Measurements from ENCODE around the gene HMGCLL1. TPM values are rescaled to one million over a fixed set of nuclear protein-coding genes. Genes with fewer than 3 reads are reported as not detected.
A peak's percentile ranks its signal among the peaks of the same experiment; 100 is the strongest.

HMGCLL1 gene
- total RNA-seq, 1 experiment from 2014 or later = 0.39 TPM

DNA sequence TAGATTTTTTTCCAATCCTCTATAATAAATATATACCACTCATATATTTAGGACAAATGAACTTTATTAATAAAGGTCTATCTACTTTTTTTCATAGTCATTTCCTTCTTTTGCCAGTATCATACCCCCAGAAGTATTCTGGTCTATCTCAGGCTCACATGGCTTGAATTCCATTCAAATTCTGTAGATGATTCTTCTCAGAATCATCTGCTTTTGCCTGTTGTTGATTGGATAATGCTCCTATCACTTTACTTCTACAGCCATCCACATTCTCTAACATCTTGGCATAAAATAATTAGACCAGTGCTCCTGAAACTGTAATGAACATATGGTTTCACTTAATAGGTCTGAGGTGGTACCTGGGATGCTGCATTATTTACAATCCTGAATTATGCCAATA, 130.5 kb downstream of the HMGCLL1 start:
- H3K4me2 ChIP-seq = no peak overlapping the region
- H3F3A ChIP-seq (ENCODE audit: insufficient read depth, low read depth) = no peaks in the 10 kb centered on the region
- no peaks in the 10 kb centered on the region for H3K36me3 ChIP-seq (ENCODE audit: low read depth)
- H3K9me2 ChIP-seq (ENCODE audit: insufficient read depth) = no peaks in the 10 kb centered on the region
- no peaks in the 10 kb centered on the region for H3K79me2 ChIP-seq (ENCODE audit: low read depth)
- no peak overlapping the region for H3K27ac ChIP-seq
- no TSS peak for BruUV-seq (replicated peaks)
- no peak for DNase-seq
- H3K4me1 ChIP-seq (replicated peaks; ENCODE audit: insufficient read depth) = no peaks in the 10 kb centered on the region
- no peak overlapping the region for H3K4me3 ChIP-seq
- H3K9me3 ChIP-seq (ENCODE audit: insufficient read depth, low read depth) = no peaks in the 10 kb centered on the region
- H4K20me1 ChIP-seq (ENCODE audit: insufficient read depth) = no peaks in the 10 kb centered on the region
- H3K27me3 ChIP-seq (ENCODE audit: insufficient read depth, low read depth) = no peaks in the 10 kb centered on the region
- H2AFZ ChIP-seq = no peak overlapping the region
- intact Hi-C loops (cut with micrococcal nuclease; ENCODE audit: unreplicated experiment) = loop anchor here (5.0 kb wide), 1 partner anchor 171 kb away; no protein-coding TSS in a partner anchor
- CTCF ChIA-PET = no interaction called here
- TF ChIP-seq EZH2 (IDR thresholded peaks at IDR 0.05; ENCODE audit: low read depth) = no peak
- TF ChIP-seq, protein P1, sequence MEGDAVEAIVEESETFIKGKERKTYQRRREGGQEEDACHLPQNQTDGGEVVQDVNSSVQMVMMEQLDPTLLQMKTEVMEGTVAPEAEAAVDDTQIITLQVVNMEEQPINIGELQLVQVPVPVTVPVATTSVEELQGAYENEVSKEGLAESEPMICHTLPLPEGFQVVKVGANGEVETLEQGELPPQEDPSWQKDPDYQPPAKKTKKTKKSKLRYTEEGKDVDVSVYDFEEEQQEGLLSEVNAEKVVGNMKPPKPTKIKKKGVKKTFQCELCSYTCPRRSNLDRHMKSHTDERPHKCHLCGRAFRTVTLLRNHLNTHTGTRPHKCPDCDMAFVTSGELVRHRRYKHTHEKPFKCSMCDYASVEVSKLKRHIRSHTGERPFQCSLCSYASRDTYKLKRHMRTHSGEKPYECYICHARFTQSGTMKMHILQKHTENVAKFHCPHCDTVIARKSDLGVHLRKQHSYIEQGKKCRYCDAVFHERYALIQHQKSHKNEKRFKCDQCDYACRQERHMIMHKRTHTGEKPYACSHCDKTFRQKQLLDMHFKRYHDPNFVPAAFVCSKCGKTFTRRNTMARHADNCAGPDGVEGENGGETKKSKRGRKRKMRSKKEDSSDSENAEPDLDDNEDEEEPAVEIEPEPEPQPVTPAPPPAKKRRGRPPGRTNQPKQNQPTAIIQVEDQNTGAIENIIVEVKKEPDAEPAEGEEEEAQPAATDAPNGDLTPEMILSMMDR (conservative IDR thresholded peaks at IDR 0.05) = no peak
- POLR2A ChIA-PET (ENCODE audit: unreplicated experiment) = no interaction called here

DNA sequence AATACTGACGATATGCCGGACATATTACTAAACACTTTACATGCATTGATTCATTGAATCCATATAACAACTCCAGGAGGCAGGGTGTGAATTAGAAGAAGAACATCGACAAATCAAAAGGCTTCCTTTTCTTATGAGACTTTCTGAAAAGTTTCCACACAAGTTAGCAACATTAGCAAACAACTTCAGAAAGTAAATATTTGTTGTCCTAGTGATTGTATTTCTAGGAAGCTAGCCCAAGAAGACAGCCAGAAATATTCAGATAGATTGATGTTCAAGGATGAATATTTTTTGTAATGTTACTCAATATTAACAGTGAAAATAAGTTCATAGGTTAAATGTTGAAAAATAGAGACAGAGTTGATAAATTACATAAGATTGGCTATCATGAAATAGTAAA, 131.1 kb downstream of the HMGCLL1 start:
- no peak overlapping the region for H3K4me2 ChIP-seq
- ChIA-PET CTCF (no interaction called here), POLR2A (ENCODE audit: unreplicated experiment) (no interaction called here)
- no peaks in the 10 kb centered on the region for H3F3A ChIP-seq (ENCODE audit: insufficient read depth, low read depth)
- no peaks in the 10 kb centered on the region for H3K9me3 ChIP-seq (ENCODE audit: insufficient read depth, low read depth)
- no peaks in the 10 kb centered on the region for H4K20me1 ChIP-seq (ENCODE audit: insufficient read depth)
- DNase-seq = no peak
- no peaks in the 10 kb centered on the region for H3K9me2 ChIP-seq (ENCODE audit: insufficient read depth)
- no peak overlapping the region for H2AFZ ChIP-seq
- intact Hi-C loops (cut with micrococcal nuclease; ENCODE audit: unreplicated experiment) = loop anchor here (5.0 kb wide), 1 partner anchor 171 kb away; no protein-coding TSS in a partner anchor
- no peak overlapping the region for H3K4me3 ChIP-seq
- no TSS peak for BruUV-seq (replicated peaks)
- H3K36me3 ChIP-seq (ENCODE audit: low read depth) = no peaks in the 10 kb centered on the region
- no peaks in the 10 kb centered on the region for H3K27me3 ChIP-seq (ENCODE audit: insufficient read depth, low read depth)
- H3K4me1 ChIP-seq (replicated peaks; ENCODE audit: insufficient read depth) = no peaks in the 10 kb centered on the region
- TF ChIP-seq EZH2 (IDR thresholded peaks at IDR 0.05; ENCODE audit: low read depth) = no peak
- TF ChIP-seq, protein P1 (conservative IDR thresholded peaks at IDR 0.05) = no peak
- no peak overlapping the region for H3K27ac ChIP-seq
- no peaks in the 10 kb centered on the region for H3K79me2 ChIP-seq (ENCODE audit: low read depth)

DNA sequence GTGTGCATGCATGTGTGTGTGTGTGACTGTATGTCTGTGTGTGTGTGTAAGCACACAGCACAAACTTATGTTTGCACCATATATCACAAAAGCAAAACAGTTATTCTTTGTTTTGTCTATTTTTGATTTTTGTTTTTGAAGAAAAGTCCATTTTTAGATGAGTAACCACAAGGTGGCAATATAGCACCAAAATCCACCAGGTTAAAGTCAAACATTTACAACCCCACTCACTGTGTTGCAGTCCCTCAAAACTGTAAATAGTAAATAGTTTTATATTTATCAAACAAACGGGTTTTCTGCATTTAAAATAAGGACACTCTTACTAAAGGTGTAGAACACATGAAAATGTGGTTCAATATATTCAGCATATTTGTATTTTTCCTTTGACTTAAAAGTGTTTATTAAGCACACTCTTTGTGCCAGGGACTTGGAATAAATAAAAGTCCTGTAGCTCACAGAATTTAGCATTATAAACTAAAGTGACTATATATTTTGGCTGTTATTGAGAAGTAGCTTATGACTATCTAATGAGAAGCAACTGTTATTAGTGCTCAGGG, 133.3 kb downstream of the HMGCLL1 start:
- CTCF ChIA-PET = interaction anchor here (0.7 to 0.8 kb wide), 2 partner anchors 423 to 507 kb away, joined by 3 read pairs; no protein-coding TSS in a partner anchor
- Histone ChIP-seq H3F3A (ENCODE audit: insufficient read depth, low read depth) (no peaks in the 10 kb centered on the region), H3K9me2 (ENCODE audit: insufficient read depth) (no peaks in the 10 kb centered on the region), H3K27ac (no peak overlapping the region), H3K79me2 (ENCODE audit: low read depth) (no peaks in the 10 kb centered on the region), H3K9me3 (ENCODE audit: insufficient read depth, low read depth) (no peaks in the 10 kb centered on the region), H4K20me1 (ENCODE audit: insufficient read depth) (no peaks in the 10 kb centered on the region), H3K36me3 (ENCODE audit: low read depth) (no peaks in the 10 kb centered on the region), H3K27me3 (ENCODE audit: insufficient read depth, low read depth) (no peaks in the 10 kb centered on the region), H3K4me2 (no peak overlapping the region), H2AFZ (no peak overlapping the region), H3K4me3 (no peak overlapping the region), H3K4me1 (replicated peaks; ENCODE audit: insufficient read depth) (no peaks in the 10 kb centered on the region)
- BruUV-seq (replicated peaks) = no TSS peak
- TF ChIP-seq EZH2 (IDR thresholded peaks at IDR 0.05; ENCODE audit: low read depth) = no peak
- TF ChIP-seq, protein P1 (conservative IDR thresholded peaks at IDR 0.05) = peak; percentile 82
- POLR2A ChIA-PET (ENCODE audit: unreplicated experiment) = no interaction called here
- no peak for DNase-seq
- intact Hi-C loops (cut with micrococcal nuclease; ENCODE audit: unreplicated experiment) = loop anchor here (1.0 to 5.0 kb wide), 4 partner anchors 168 to 847 kb away; no protein-coding TSS in a partner anchor

Data from PC-9 (cell line).